Measurements from ENCODE around the gene AOX1.
"Not testable (repeated sequence)": the region's sequence is repeated elsewhere in the genome, so short reads cannot be mapped to it uniquely, and the experiment has no call there.

Gene AOX1

DNA sequence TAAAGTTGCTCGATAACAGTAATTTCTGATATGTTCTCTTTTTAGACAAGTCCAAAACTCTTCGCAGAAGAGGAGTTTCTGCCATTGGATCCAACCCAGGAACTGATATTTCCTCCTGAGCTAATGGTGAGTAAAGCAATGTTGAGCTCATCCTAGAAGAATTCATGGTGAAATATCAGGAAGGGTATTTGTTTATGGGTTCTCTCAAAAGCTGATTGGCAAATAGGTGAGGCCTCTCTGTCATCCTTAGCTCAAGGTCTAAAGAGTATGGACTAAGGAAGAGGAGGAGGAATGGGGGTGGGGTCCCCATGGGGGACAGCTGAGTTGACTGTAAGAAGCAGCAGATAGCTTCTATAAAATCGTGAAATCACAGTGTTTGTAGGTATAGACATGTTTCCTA is 18.2 kb downstream of the AOX1 start:
- peak; percentile 63 for DNase-seq

DNA sequence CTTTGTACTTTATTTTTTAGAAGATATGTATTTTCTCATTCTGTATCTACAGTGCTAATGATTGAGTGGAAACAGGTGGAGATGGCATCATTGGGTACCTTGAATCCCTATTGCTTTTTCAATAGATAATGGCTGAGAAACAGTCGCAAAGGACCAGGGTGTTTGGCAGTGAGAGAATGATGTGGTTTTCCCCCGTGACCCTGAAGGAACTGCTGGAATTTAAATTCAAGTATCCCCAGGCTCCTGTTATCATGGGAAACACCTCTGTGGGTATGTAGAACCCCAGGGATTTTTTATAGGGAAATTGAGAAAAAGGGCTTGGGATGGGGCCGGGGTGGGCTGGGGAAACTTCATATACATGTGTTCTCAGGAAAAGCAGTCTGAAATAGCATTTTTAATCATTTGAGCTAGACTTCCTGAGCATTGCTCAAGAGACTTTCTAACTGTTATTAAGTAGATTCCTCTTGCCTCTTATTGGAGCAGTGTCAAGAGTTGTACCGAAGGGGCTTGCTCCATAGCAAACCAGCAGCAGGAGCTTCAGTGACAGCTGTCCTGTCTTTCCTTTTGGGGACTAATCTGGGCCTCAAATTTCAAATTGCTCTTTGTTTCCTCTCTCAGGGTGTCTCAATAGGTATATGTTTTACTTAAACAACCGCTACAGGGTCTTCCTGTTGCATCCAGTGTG is 18.9 kb downstream of the AOX1 start:
- no peak for DNase-seq

DNA sequence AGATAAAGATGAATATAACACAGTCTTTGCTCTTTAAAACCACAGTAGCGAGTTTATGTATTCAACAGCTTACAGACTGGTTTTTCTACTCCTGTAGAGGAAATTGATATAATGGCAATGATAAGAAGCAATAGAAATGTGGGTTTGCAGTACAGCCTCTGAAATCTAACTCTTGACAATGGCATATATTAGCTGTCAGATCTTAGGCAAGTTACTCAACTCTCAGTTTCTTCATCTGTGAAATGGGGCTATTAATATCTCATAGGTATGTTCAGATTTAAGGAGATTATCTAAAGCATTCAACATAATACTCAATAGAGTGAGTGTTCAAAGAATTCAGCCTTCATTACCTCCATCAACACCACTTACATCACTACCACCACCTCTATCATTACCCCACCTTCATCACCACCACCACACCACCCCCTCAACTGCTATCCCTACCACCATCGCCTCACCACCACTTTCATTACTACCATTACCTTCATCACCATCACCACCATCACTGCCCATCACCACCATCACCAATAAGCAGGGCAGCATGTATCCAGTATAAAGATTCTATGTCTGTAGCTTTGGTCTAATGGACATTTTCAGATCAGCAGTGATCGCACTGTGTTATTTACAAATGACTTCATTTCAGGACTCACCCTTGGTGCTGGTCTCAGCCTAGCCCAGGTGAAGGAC is 22.7 kb downstream of the AOX1 start:
- no peak for DNase-seq

DNA sequence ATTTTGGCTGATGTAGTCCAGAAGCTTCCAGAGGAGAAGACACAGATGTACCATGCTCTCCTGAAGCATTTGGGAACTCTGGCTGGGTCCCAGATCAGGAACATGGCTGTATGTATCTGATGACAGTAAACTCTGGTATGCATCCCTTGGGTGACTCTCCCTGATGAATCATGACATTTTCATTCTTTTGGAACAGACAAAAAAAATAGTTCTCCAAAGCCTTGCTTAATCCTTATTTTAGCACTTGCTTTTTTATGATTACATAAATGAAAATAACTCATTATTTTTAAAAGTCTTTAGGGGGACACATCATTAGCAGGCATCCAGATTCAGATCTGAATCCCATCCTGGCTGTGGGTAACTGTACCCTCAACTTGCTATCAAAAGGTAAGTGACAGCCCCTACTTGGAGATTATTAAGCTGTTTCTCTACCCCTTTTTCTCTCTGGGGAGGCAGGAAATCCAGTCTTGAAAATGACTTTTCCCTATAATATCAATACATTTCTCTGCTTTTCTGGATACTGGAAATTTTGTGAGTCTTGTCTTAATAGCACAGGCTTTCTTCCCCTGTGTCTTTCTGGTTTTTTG is 23.3 kb downstream of the AOX1 start:
- DNase-seq = peak; percentile 88

DNA sequence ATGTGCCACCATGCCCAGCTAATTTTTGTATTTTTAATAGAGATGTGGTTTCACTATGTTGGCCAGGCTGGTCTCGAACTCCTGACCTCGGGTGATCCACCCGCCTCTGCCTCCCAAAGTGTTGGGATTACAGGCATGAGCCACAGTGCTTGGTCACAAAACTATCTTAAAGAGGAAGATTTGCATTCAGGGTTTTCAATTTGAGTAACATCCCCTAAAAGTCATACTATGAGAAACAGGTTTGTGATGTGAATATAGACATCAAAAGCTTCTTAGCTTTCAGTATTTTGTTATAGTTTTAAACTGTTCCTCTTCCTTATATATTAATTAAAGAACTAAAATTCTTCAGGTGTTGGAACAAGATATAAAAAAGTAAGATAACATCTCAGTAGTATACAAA is 24.4 kb downstream of the AOX1 start:
- DNase-seq = not testable (repeated sequence)

DNA sequence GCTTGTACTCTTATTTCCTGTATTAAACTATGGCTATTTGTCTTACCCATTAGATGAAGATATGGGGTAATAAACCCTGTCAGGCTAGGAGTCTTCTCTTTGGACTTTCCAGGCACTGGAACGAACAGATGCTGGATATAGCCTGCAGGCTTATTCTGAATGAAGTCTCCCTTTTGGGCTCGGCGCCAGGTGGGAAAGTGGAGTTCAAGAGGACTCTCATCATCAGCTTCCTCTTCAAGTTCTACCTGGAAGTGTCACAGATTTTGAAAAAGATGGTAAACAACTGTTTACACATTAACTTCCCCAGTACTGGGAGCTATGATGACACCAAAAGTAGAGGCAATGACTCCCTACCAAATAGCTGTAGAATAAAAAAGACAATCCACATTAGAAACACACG is 27.9 kb downstream of the AOX1 start:
- DNase-seq = no peak

DNA sequence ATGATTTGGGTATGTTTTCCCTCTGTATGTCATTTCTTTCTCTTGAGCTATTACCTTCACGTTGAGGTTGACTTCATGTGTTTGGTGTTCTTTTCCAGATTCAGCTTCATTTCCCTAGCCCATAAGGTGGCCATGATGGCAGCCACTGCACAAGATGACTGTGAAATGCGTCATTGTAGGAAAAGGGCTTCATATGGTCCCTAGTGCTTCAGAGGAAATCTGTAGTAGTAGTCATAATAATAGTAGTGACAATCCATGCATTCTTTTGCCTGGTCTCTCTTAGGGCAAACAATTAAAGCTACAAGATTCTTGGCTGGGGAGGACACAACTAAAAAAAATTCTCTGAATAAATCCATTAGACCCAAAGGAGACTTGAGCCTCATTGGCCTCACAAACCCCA is 28.4 kb downstream of the AOX1 start:
- no peak for DNase-seq

DNA sequence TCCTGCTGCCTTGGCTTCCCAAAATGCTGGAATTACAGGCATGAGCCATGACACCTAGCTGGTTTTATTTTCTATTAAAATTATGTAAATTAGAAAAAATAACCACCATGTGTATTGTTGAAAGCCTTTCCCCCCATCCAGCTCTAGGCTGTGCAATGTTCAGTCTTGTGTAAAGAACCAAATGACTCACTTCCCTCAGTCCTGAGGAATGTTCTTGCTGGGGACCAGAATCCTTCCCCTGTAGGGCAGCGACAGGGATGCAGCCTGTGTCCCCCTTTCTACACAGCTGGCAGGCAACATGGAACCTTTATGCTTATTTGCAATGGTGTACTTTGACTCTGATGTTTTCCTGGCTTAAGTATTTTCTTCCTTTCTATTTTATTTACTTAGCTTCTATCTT is 29.4 kb downstream of the AOX1 start:
- peak; percentile 72 for DNase-seq

DNA sequence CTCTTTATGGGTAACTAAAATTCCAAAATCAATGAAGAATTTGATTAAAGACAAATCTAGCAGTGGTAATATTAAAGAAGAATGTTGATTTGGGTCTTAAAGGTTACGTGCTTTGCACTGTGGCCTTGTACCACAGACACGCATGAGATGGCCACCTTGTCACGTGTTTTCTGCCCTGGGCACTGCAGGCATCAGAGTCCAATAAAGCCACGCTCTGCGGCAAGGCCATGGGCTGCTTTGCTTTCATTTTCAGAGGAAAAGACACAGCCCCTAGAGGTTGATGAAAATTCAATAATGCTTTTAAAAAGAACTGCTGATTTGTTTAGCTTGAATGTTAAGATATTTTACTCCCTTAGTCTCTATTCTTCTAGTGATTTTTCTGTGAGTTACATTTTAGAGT is 30.4 kb downstream of the AOX1 start:
- no peak for DNase-seq

DNA sequence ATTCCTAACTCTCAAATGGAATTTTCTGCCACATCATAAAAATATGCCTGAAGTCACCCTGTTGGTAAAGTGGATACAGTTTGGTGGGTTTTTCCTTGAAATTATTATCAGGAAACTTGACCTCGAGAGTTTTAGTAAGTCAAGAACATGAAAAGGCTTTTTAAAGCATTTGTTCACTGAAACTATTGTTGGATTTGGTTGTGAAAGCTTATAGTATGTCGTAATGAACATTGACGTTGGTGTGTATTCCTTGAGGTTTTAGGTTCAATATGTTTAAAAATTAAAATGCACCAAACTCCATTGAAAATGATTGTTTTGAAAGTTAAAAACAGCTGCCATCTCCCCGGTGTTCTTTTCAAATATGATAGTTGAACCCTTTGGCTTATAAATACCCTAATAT is 30.8 kb downstream of the AOX1 start:
- DNase-seq = no peak

DNA sequence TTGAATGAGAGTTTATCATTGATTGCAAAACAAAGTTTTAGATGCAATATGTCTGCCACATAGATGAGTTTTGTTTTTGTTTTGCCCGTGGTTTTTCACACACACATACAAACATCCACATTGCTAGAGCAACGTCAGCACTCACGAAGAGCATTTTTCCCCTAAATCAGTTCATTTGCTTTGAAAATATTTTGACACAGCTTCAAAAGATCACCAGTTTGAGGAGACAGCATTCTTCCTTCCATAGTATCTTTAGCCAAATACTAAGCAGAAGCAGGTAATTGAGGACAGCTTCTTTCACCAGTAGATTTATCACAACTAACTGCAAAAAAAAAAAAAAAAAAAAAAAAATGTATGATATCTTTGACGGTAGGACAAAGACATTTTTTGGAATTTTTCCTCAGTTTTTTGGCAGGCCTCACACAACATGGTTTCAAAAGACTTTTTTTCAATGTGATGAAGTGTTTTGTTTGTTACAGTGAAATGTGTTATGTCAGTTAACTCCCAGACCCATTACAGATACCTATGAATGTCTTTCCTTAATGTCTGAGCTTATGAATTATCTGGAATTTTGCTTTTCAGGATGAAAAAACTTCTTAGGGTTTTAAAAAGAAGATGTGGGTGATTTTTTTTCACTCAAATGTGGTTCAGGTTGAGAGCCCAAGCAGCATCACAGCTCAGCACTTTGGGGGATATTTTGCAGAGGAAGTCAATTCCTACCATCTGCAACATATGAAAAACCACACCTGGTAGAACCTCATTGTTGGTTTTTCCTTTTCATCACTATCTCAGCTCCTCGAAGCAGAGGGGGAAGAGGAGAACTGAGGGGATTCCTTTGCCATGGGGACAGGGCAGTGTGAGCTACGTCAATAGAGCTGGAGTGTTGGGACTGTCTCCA is 31.6 kb downstream of the AOX1 start:
- DNase-seq = no peak

DNA sequence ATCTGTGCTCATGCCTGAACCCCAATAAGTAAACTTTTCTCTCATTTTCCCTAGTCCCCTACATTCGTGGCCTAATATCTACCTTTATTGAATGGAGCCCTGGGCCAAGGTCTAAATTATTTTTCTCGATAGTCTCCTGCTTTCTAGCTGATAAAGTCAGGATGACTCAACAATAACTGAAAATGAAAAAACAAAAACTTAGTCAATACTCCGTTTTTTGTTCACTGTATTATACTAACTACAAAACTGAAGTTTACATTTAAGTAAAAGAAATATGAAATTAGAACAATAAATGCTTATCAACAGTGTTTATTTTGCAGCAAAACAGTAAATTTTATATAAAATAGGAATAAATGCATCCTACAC is 32.2 kb downstream of the AOX1 start:
- DNase-seq = no peak

DNA sequence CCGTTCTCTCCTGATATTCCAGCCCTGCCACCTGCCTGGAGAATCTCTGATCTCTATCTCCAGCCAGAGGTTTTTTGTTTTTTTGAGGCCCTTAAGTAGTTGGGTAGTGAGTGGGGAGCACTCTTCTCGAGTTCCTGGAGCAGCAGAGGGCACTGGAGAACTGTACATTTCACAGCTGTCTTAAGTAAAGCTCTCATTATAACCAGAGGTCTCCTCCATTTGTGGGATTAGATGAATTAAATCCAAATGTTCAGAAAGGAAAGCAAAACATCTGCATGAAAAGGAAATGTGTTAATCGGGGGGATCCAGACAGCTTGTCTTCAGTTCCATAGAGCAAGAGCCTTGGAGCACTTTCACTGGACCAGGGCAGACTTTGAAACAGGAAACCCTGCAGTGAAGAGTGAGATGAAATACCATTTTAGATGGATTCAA is 32.8 kb downstream of the AOX1 start:
- no peak for DNase-seq

DNA sequence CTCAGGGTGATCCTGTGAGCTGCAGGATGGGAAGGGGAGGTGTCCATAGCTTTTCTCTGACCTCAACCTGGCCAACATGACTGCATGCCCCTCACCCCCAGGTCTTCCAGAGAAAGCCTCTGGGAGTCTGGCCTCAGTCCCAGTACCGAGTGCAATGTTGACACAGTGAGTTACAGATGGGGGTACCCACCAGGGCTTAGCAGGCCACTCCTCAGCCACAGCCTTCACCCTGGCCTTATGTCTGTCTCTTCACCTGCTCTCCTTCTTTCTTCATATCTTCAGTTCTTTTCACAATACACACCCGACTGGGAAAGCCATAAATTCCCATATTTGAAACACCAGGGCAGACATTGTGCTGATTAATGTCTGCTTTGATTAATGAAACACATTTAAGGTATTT is 33.5 kb downstream of the AOX1 start:
- no peak for DNase-seq

DNA sequence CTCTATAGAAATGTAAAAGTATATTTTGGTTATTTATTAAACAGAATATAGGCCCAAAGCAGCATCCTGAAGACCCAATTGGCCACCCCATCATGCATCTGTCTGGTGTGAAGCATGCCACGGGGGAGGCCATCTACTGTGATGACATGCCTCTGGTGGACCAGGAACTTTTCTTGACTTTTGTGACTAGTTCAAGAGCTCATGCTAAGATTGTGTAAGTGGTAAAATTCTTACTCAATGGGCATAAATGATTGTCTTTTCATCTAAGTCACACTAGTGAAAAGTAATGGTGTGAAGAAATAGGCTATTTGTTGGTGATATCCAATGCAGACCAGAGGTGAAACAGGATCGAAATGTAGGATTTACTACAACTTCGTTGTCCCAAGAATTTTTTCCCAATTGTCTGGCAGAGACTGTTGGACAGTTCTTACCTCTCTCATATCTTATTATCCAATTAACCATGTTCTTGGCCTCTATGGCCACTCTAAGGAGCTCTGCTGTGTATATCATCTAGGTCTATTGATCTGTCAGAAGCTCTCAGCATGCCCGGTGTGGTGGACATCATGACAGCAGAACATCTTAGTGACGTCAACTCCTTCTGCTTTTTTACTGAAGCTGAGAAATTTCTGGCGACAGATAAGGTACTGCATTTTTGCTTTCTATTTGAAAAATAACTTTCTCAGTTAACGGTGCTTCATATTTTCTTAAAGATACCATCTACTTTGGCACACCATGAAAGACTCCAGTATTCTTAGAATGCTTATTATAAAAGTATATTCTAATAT is 35.0 kb downstream of the AOX1 start:
- DNase-seq = no peak

DNA sequence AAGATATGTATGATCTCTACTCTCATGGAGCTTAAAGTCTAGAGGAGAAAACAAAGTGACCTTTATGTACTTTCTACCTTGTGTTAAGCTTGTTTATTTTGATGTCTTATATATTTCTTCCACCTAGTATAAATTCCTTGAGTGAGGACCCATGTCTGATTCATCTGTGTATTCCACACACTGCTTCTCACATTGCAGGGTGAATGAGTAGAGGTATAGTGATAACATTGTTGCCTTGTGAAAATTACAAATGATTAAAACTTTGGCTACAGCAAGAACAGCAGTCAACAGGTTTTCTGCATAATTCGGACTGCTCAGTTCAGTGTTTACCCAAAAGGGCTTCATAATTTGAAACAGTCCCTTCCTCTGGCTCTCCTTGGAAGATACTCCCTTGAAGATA is 36.3 kb downstream of the AOX1 start:
- no peak for DNase-seq

DNA sequence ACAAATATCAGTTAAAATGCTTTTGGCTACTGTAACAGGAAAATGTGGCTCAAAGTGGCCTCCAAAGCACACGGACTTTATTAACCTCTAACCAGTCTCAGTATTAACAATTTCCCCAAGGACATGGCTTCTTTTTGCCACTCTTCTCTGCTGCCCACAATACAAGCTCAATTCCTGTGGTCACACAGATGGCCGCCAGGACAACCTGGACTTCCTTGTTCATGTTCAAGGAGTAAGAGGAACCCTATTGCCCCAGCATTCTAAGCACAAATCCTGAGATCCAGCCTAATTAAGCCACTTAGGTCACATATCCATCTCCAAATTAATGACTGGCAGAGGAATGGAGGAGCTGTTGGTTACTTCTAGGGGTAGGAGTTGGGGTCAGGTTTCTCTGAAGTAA is 38.2 kb downstream of the AOX1 start:
- DNase-seq = no peak

DNA sequence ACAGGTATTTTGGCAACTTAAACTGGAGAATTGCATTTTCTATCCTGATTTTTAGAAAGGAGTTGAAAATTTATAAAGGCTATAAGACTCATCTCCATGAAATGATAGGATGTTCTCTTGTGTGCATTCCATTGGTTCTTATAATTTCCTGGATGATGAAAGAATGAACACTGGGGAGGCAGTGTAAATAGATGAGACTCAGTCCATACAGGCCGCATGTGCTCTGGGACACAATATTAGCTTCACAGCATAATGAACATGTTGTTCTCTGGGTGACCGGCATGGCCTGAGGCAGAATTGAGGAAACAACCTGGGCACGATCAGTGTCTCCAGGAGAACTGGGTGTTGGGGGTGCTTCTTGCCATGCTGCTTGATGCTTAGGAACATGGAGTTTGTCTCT is 38.8 kb downstream of the AOX1 start:
- DNase-seq = no peak

DNA sequence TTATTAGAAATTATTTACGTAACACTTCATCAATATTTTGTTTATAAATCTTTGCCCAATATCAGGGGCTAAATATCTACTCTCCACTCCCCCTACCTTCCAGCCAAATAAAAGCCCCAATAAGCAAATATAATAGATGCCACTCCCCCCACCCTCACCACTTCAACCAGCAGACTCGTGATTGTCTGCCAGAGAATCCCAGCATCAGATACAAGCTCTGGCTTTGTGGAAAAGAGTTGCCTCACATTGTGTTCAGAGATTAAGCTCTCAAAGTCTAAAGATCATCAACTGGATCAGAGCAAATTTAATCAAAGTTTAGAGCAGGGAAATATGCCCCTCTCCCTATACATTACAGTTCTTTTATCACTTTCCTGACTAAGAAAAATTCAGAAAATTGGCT is 39.5 kb downstream of the AOX1 start:
- no peak for DNase-seq

DNA sequence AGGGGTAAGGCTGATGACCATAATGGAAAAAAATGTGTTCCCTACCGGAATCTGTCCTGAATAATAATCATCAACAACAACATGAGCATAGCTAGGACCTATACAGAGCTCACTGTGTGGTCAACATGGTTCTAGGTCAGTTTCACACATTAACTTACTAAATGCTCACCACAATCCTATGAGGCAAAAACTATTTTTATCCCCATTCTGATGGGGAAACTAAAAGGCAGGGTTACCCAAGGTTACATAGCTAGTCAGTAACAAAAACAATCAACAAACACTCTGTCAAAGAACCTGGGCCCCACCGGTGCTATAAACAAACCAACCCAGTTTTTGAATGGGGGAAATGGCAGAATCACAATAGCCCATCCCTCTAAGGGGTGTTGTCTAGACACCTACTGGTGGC is 40.1 kb downstream of the AOX1 start:
- no peak for DNase-seq

DNA sequence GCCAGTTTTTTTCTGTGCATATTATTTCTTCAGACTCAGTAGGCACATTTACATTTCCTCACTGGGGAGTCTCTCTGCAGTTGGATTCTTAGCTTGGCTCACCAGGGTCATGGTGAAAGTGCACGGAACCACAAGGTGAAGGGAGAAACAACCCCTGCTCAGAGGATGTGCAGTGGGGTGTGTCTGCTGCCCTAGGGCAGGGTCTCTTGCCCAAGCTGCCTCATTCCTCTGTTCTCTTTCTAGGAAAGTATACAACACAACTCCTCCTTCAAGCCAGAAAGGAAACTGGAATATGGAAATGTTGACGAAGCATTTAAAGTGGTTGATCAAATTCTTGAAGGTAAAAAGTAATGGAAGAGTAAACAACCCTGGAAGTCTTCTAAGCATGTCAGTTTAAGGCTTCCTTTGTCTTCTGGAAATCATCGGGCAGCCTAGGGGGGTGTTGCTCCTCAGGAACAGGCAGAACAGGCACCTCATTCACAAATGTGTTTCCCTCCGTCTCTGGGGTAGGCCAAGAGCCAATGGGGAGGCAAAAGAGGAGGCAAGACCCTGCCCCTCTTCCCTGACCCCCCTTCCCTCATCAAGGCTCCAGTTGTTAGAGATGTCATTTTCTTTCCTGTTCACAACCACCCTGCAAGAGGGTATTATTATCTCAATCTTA is 41.4 kb downstream of the AOX1 start:
- DNase-seq = no peak

DNA sequence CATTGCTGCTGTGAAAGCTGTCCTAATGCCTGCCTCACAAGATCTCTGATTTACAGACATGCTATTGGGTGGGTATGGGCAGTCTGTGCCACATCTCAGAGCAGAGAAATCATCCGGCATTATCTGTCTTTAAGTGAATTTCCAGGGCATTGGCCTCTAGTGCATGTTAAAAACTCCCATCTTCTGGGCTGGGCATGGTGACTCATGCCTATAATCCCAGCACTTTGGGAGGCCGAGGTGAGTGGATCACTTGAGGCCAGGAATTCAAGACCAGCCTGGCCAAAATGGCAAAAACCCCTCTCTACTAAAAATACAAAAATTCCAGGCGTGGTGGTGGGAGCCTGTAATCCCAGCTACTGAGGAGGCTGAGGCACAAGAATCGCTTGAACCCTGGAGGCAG is 42.6 kb downstream of the AOX1 start:
- DNase-seq = not testable (repeated sequence)
